Measurements from ENCODE around the gene IFITM1. TPM values are rescaled to one million over a fixed set of nuclear protein-coding genes. Genes with fewer than 3 reads are reported as not detected.

Gene IFITM1
- total and polyA plus RNA-seq, 2 donors from 2014 or later: 248 to 440 TPM

DNA sequence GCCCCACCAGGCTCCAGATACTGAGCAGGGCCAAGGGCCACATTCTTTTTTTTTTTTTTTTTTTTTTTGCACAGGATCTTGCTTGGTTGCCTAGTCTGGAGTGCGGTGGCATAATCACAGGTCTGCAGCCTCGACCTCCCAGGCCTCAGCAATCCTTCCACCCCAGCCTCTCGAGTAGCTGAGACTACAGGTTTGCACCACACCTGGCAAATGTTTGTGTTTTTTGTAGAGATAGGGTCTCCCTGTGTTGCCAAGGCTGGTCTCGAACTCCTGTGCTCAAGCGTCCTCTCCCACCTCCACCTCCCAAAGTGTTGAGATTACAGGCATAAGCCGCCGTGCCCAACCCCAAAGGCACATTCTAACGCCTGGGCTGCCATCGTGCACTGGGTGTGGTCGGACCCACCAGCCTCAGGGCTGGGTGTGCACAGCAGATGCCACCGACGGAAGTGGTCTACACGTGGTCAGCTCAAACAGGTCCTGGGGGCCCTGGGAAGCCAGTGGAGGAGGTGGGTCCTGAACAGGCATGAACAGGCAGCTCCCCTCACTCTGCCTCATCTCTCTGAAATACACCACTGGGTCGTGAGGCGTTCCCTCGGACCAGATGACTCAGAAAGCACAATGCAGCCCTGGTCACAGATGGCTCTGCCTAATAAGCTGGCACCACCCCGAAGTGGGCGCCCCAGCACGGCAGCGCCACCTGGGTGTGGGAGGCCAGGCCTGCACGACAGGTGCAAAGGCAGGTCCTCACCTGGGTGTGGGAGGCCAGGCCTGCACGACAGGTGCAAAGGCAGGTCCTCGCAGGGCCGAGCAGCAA lies 50.3 kb downstream of the IFITM1 start:
- Histone ChIP-seq H3K27me3 (ENCODE audit: control insufficient read depth, insufficient read depth, low read length) (no peaks in the 10 kb centered on the region), H3K9ac (ENCODE audit: low read length in 3 of 3) (no peak overlapping the region), H3K4me3 (ENCODE audit: low read length in 3 of 3) (no peak overlapping the region), H3K9me3 (ENCODE audit: control insufficient read depth in 2 of 3, insufficient read depth in 1 of 3, low read length in 3 of 3) (no peaks in the 10 kb centered on the region), H3K4me1 (ENCODE audit: control insufficient read depth in 2 of 3, insufficient read depth in 2 of 3, low read depth in 1 of 3, low read length in 3 of 3) (peaks cover 0 to 6% (median 0%) of the 10 kb centered on the region in 3 donors), H3K36me3 (ENCODE audit: control insufficient read depth in 2 of 3, insufficient read depth in 3 of 3, low read length in 3 of 3) (no peaks in the 10 kb centered on the region), H3K27ac (ENCODE audit: low read depth in 2 of 2, low read length in 2 of 2) (no peak overlapping the region)
- FAIRE-seq: no peak
- DNase-seq: peak in 3 of 5 donors; percentile 45 to 88 (median 47)
- TF ChIP-seq, protein P1, sequence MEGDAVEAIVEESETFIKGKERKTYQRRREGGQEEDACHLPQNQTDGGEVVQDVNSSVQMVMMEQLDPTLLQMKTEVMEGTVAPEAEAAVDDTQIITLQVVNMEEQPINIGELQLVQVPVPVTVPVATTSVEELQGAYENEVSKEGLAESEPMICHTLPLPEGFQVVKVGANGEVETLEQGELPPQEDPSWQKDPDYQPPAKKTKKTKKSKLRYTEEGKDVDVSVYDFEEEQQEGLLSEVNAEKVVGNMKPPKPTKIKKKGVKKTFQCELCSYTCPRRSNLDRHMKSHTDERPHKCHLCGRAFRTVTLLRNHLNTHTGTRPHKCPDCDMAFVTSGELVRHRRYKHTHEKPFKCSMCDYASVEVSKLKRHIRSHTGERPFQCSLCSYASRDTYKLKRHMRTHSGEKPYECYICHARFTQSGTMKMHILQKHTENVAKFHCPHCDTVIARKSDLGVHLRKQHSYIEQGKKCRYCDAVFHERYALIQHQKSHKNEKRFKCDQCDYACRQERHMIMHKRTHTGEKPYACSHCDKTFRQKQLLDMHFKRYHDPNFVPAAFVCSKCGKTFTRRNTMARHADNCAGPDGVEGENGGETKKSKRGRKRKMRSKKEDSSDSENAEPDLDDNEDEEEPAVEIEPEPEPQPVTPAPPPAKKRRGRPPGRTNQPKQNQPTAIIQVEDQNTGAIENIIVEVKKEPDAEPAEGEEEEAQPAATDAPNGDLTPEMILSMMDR (IDR thresholded peaks at IDR 0.05; ENCODE audit: borderline replicate concordance, extremely low read depth, insufficient read depth): peak; percentile 4
- intact Hi-C loops (cut with DNase I): no loop called here

Other genes with a start within 250 kb of the IFITM1 start
- not detected for gene SCGB1C1, start 121.0 kb upstream of the IFITM1 start, total RNA-seq
- gene SCGB1C1, start 121.0 kb upstream of the IFITM1 start, polyA plus RNA-seq (ENCODE audit: insufficient read depth, low read depth, low replicate concordance): not detected
- gene BET1L, start 106.6 kb upstream of the IFITM1 start, total RNA-seq: 56.5 TPM
- 43.9 TPM for gene BET1L, start 106.6 kb upstream of the IFITM1 start, polyA plus RNA-seq (ENCODE audit: insufficient read depth, low read depth, low replicate concordance)
- gene RIC8A, start 106.3 kb upstream of the IFITM1 start, total RNA-seq: 92.1 TPM
- gene RIC8A, start 106.3 kb upstream of the IFITM1 start, polyA plus RNA-seq (ENCODE audit: insufficient read depth, low read depth, low replicate concordance): 52.3 TPM
- 28.3 TPM for gene SIRT3, start 77.7 kb upstream of the IFITM1 start, total RNA-seq
- gene SIRT3, start 77.7 kb upstream of the IFITM1 start, polyA plus RNA-seq (ENCODE audit: insufficient read depth, low read depth, low replicate concordance): 28.7 TPM
- gene PSMD13, start 77.1 kb upstream of the IFITM1 start, total RNA-seq: 87.7 TPM
- gene PSMD13, start 77.1 kb upstream of the IFITM1 start, polyA plus RNA-seq (ENCODE audit: insufficient read depth, low read depth, low replicate concordance): 115 TPM
- gene NLRP6, start 35.6 kb upstream of the IFITM1 start, total RNA-seq: 1.6 TPM
- gene NLRP6, start 35.6 kb upstream of the IFITM1 start, polyA plus RNA-seq (ENCODE audit: insufficient read depth, low read depth, low replicate concordance): 0.32 TPM
- gene PGGHG, start 24.9 kb upstream of the IFITM1 start, total RNA-seq: 64.1 TPM
- gene PGGHG, start 24.9 kb upstream of the IFITM1 start, polyA plus RNA-seq (ENCODE audit: insufficient read depth, low read depth, low replicate concordance): 16.1 TPM
- not detected for gene IFITM5, start 14.5 kb upstream of the IFITM1 start, total RNA-seq
- gene IFITM5, start 14.5 kb upstream of the IFITM1 start, polyA plus RNA-seq (ENCODE audit: insufficient read depth, low read depth, low replicate concordance): not detected
- 1,111 TPM for gene IFITM2, start 6.2 kb upstream of the IFITM1 start, total RNA-seq
- gene IFITM2, start 6.2 kb upstream of the IFITM1 start, polyA plus RNA-seq (ENCODE audit: insufficient read depth, low read depth, low replicate concordance): 814 TPM
- 1,286 TPM for gene IFITM3, start 6.8 kb downstream of the IFITM1 start, total RNA-seq
- 1,281 TPM for gene IFITM3, start 6.8 kb downstream of the IFITM1 start, polyA plus RNA-seq (ENCODE audit: insufficient read depth, low read depth, low replicate concordance)
- gene B4GALNT4, start 55.5 kb downstream of the IFITM1 start, total RNA-seq: 1.4 TPM
- gene B4GALNT4, start 55.5 kb downstream of the IFITM1 start, polyA plus RNA-seq (ENCODE audit: insufficient read depth, low read depth, low replicate concordance): 0.82 TPM
- gene PKP3, start 80.2 kb downstream of the IFITM1 start, total RNA-seq: 3.6 TPM
- 1.9 TPM for gene PKP3, start 80.2 kb downstream of the IFITM1 start, polyA plus RNA-seq (ENCODE audit: insufficient read depth, low read depth, low replicate concordance)
- gene SIGIRR, start 101.0 kb downstream of the IFITM1 start, total RNA-seq: 89.1 TPM
- gene SIGIRR, start 101.0 kb downstream of the IFITM1 start, polyA plus RNA-seq (ENCODE audit: insufficient read depth, low read depth, low replicate concordance): 181 TPM
- gene ANO9, start 128.0 kb downstream of the IFITM1 start, total RNA-seq: 21.8 TPM
- 11.3 TPM for gene ANO9, start 128.0 kb downstream of the IFITM1 start, polyA plus RNA-seq (ENCODE audit: insufficient read depth, low read depth, low replicate concordance)
- 28.5 TPM for gene PTDSS2, start 136.2 kb downstream of the IFITM1 start, total RNA-seq
- 37.7 TPM for gene PTDSS2, start 136.2 kb downstream of the IFITM1 start, polyA plus RNA-seq (ENCODE audit: insufficient read depth, low read depth, low replicate concordance)
- gene RNH1, start 193.2 kb downstream of the IFITM1 start, total RNA-seq: 191 TPM
- 171 TPM for gene RNH1, start 193.2 kb downstream of the IFITM1 start, polyA plus RNA-seq (ENCODE audit: insufficient read depth, low read depth, low replicate concordance)
- gene HRAS, start 221.5 kb downstream of the IFITM1 start, total RNA-seq: 66.1 TPM
- 100 TPM for gene HRAS, start 221.5 kb downstream of the IFITM1 start, polyA plus RNA-seq (ENCODE audit: insufficient read depth, low read depth, low replicate concordance)
- 7.7 TPM for gene LRRC56, start 223.5 kb downstream of the IFITM1 start, total RNA-seq
- 1.2 TPM for gene LRRC56, start 223.5 kb downstream of the IFITM1 start, polyA plus RNA-seq (ENCODE audit: insufficient read depth, low read depth, low replicate concordance)
- 8.0 TPM for gene LMNTD2, start 246.7 kb downstream of the IFITM1 start, total RNA-seq
- 6.2 TPM for gene LMNTD2, start 246.7 kb downstream of the IFITM1 start, polyA plus RNA-seq (ENCODE audit: insufficient read depth, low read depth, low replicate concordance)
- 106 TPM for gene RASSF7, start 246.9 kb downstream of the IFITM1 start, total RNA-seq
- 108 TPM for gene RASSF7, start 246.9 kb downstream of the IFITM1 start, polyA plus RNA-seq (ENCODE audit: insufficient read depth, low read depth, low replicate concordance)

All from kidney (tissue), 14 donors.